ENCODE measurements around the gene PPL. TPM values are rescaled to one million over a fixed set of nuclear protein-coding genes. Genes with fewer than 3 reads are reported as not detected.
"Not testable (repeated sequence)": the region's sequence is repeated elsewhere in the genome, so short reads cannot be mapped to it uniquely, and the experiment has no call there.

PPL gene
- total RNA-seq, 1 experiment from 2014 or later = 28.5 TPM

- TF ChIP-seq PRDM15 (CRISPR knock-in tag; IDR thresholded peaks at IDR 0.05) = no peak
Measured at GRCh38 chr16:4954714-4955113, 17.8 kb upstream of the PPL start (continued).

GRCh38 chr16:4951583-4951982, 14.6 kb upstream of the PPL start:
- CTCF ChIA-PET; H3K27ac Mint-ChIP-seq; H3K9me3 Mint-ChIP-seq; H3K27me3 Mint-ChIP-seq (ENCODE audit: low read depth); H3K4me3 Mint-ChIP-seq; DNase-seq (ENCODE audit: low spot score); ATAC-seq; H3K36me3 Mint-ChIP-seq: not testable (repeated sequence)
- peaks cover 24% of the 10 kb centered on the region for H3K4me1 Mint-ChIP-seq
- POLR2A ChIA-PET = interaction anchor here (0.7 kb wide), 2 partner anchors 108 to 956 kb away, joined by 3 to 6 read pairs; no protein-coding TSS in a partner anchor

GRCh38 chr16:4949986-4950385, 13.0 kb upstream of the PPL start:
- CTCF ChIA-PET = interaction anchor here (0.7 kb wide), 1 partner anchor 267 kb away, joined by 4 read pairs; no protein-coding TSS in a partner anchor
- no peak for DNase-seq (ENCODE audit: low spot score)
- ATAC-seq = no peak
- Mint-ChIP-seq H3K27me3 (ENCODE audit: low read depth) (no peaks in the 10 kb centered on the region), H3K36me3 (no peaks in the 10 kb centered on the region), H3K27ac (no peak overlapping the region), H3K4me1 (peaks cover 22% of the 10 kb centered on the region), H3K4me3 (no peak overlapping the region), H3K9me3 (no peaks in the 10 kb centered on the region)
- POLR2A ChIA-PET = interaction anchor here (0.6 kb wide), 1 partner anchor 285 kb away, joined by 3 read pairs; no protein-coding TSS in a partner anchor
- TF ChIP-seq GRHL2 (CRISPR knock-in tag; IDR thresholded peaks at IDR 0.05; ENCODE audit: insufficient replicate concordance, severe bottlenecking) (no peak), ESRRA (CRISPR knock-in tag; IDR thresholded peaks at IDR 0.05; ENCODE audit: borderline replicate concordance) (no peak), ZNF281 (CRISPR knock-in tag; IDR thresholded peaks at IDR 0.05) (no peak), USF2 (CRISPR knock-in tag; IDR thresholded peaks at IDR 0.05) (no peak), AFF4 (CRISPR knock-in tag; IDR thresholded peaks at IDR 0.05; ENCODE audit: borderline replicate concordance) (no peak), CBFB (CRISPR knock-in tag; IDR thresholded peaks at IDR 0.05; ENCODE audit: low read depth) (no peak), NFATC4 (CRISPR knock-in tag; IDR thresholded peaks at IDR 0.05) (no peak), OVOL2 (CRISPR knock-in tag; IDR thresholded peaks at IDR 0.05; ENCODE audit: borderline replicate concordance) (no peak), ZBTB43 (CRISPR knock-in tag; IDR thresholded peaks at IDR 0.05) (no peak), HMGXB4 (CRISPR knock-in tag; IDR thresholded peaks at IDR 0.05) (no peak), PRDM15 (CRISPR knock-in tag; IDR thresholded peaks at IDR 0.05) (no peak), CREM (CRISPR knock-in tag; IDR thresholded peaks at IDR 0.05) (no peak)
